ENCODE results near the gene RSRP1.

Gene RSRP1

GRCh38 chr1:25198663-25199252, 48.5 kb downstream of the RSRP1 start:
- TF ChIP-seq CTCF (IDR thresholded peaks at IDR 0.05; ENCODE audit: low read depth, low read length) = no peak
- no peak for DNase-seq (ENCODE audit: extremely low read depth, low read depth)

- TF ChIP-seq CTCF (IDR thresholded peaks at IDR 0.05; ENCODE audit: low read depth, low read length) = no peak
- DNase-seq (ENCODE audit: extremely low read depth, low read depth) = no peak
These were observed 49.1 kb downstream of the RSRP1 start for GRCh38 chr1:25197982-25198662.

- TF ChIP-seq CTCF (IDR thresholded peaks at IDR 0.05; ENCODE audit: low read depth, low read length) = no peak
- DNase-seq (ENCODE audit: extremely low read depth, low read depth) = no peak
These were observed 49.8 kb downstream of the RSRP1 start for GRCh38 chr1:25197235-25197975.

GRCh38 chr1:25196830-25197229, 50.4 kb downstream of the RSRP1 start:
- no peak for DNase-seq (ENCODE audit: extremely low read depth, low read depth)
- no peak for TF ChIP-seq CTCF (IDR thresholded peaks at IDR 0.05; ENCODE audit: low read depth, low read length)

- TF ChIP-seq CTCF (IDR thresholded peaks at IDR 0.05; ENCODE audit: low read depth, low read length) = no peak
- DNase-seq (ENCODE audit: extremely low read depth, low read depth) = no peak
These were observed 51.4 kb downstream of the RSRP1 start for GRCh38 chr1:25195835-25196234.

- TF ChIP-seq CTCF (IDR thresholded peaks at IDR 0.05; ENCODE audit: low read depth, low read length) = no peak
- no peak for DNase-seq (ENCODE audit: extremely low read depth, low read depth)
These were observed 52.7 kb downstream of the RSRP1 start for GRCh38 chr1:25194572-25195020.

GRCh38 chr1:25194054-25194453, 53.2 kb downstream of the RSRP1 start:
- TF ChIP-seq CTCF (IDR thresholded peaks at IDR 0.05; ENCODE audit: low read depth, low read length) = no peak
- no peak for DNase-seq (ENCODE audit: extremely low read depth, low read depth)
